H9 (cell line): Measurements from ENCODE around the gene CASP6. TPM values are rescaled to one million over a fixed set of nuclear protein-coding genes. Genes with fewer than 3 reads are reported as not detected.

Experiments
- DNase-seq: peaks from one replicate; pipeline ENCODE4 v3.0.0-alpha.2; 2017
- H2AFZ ChIP-seq: one replicate; pipeline ENCODE4 v1.6.1; 2013; ENCODE audit warnings: mild to moderate bottlenecking, low read length, control low read depth, moderate library complexity
- H2AK5ac ChIP-seq: 2 replicates; pipeline ENCODE4 v1.6.1; 2013; ENCODE audit warnings: low read length, control low read depth, mixed read lengths; ENCODE audit not compliant: insufficient read length
- H2BK120ac ChIP-seq: one replicate; pipeline ENCODE4 v1.6.1; 2013; ENCODE audit warnings: low read depth, mild to moderate bottlenecking, low read length, control low read depth, inconsistent platforms; ENCODE audit not compliant: poor library complexity, severe bottlenecking
- H2BK12ac ChIP-seq: 2 replicates; pipeline ENCODE4 v1.6.1; 2013; ENCODE audit warnings: low read length, control low read depth, mixed read lengths, low read depth; ENCODE audit not compliant: insufficient read length
- H2BK15ac ChIP-seq: 2 replicates; pipeline ENCODE4 v1.6.1; 2013; ENCODE audit warnings: low read depth, low read length, control low read depth
- H2BK20ac ChIP-seq: one replicate; pipeline ENCODE4 v1.6.1; 2013; ENCODE audit warnings: low read depth, mild to moderate bottlenecking, low read length, control low read depth, inconsistent platforms; ENCODE audit not compliant: poor library complexity, severe bottlenecking
- H2BK5ac ChIP-seq: 2 replicates; pipeline ENCODE4 v1.6.1; 2013; ENCODE audit warnings: low read length, control low read depth, mixed read lengths; ENCODE audit not compliant: insufficient read length
- H3K14ac ChIP-seq: 2 replicates; pipeline ENCODE4 v1.6.1; 2013; ENCODE audit warnings: low read length, control low read depth; ENCODE audit not compliant: insufficient read depth
- H3K18ac ChIP-seq: 2 replicates; pipeline ENCODE4 v1.6.1; 2013; ENCODE audit warnings: low read depth, mild to moderate bottlenecking, mixed read lengths, low read length, control low read depth; ENCODE audit not compliant: insufficient read length
- H3K23ac ChIP-seq: 2 replicates; pipeline ENCODE4 v1.6.1; 2013; ENCODE audit warnings: low read length, control low read depth, mixed read lengths, low read depth; ENCODE audit not compliant: insufficient read length
- H3K23me2 ChIP-seq: 2 replicates; pipeline ENCODE4 v1.6.1; 2013; ENCODE audit warnings: low read depth, mild to moderate bottlenecking, mixed read lengths, low read length, control low read depth; ENCODE audit not compliant: insufficient read length, poor library complexity, severe bottlenecking
- H3K27ac ChIP-seq: 2 replicates; pipeline ENCODE4 v1.5.1; 2013; ENCODE audit warnings: low read length, control low read depth, mixed read lengths, low read depth; ENCODE audit not compliant: insufficient read length
- H3K27me3 ChIP-seq: 2 replicates; pipeline ENCODE4 v1.6.1; 2013; ENCODE audit warnings: low read length, control low read depth, inconsistent platforms; ENCODE audit not compliant: insufficient read depth
- H3K4ac ChIP-seq: 2 replicates; pipeline ENCODE4 v1.6.1; 2013; ENCODE audit warnings: low read depth, mild to moderate bottlenecking, control low read depth, inconsistent platforms, low read length, moderate library complexity
- H3K4me1 ChIP-seq: 2 replicates; pipeline ENCODE4 v1.6.1; 2013; ENCODE audit warnings: low read length, control low read depth, inconsistent platforms; ENCODE audit not compliant: insufficient read depth
- H3K4me2 ChIP-seq: 2 replicates; pipeline ENCODE4 v1.6.1; 2013; ENCODE audit warnings: low read length, control low read depth, mixed read lengths; ENCODE audit not compliant: insufficient read length, insufficient read depth
- H3K56ac ChIP-seq: 2 replicates; pipeline ENCODE4 v1.6.1; 2013; ENCODE audit warnings: low read depth, mild to moderate bottlenecking, mixed read lengths, low read length, control low read depth; ENCODE audit not compliant: insufficient read length
- H3K79me1 ChIP-seq: 2 replicates; pipeline ENCODE4 v1.6.1; 2013; ENCODE audit warnings: low read depth, mild to moderate bottlenecking, moderate library complexity, low read length, control low read depth, inconsistent platforms; ENCODE audit not compliant: insufficient read depth, poor library complexity, severe bottlenecking
- H3K79me2 ChIP-seq: 2 replicates; pipeline ENCODE4 v1.6.1; 2013; ENCODE audit warnings: low read length, control low read depth, inconsistent platforms; ENCODE audit not compliant: insufficient read depth
- H3K9ac ChIP-seq: 2 replicates; pipeline ENCODE4 v1.6.1; 2013; ENCODE audit warnings: low read length, control low read depth, mixed read lengths; ENCODE audit not compliant: insufficient read length; ENCODE audit errors: extremely low read depth
- H3K9me3 ChIP-seq: one replicate; pipeline ENCODE4 v1.6.1; 2013; ENCODE audit warnings: low read depth, low read length, inconsistent platforms; ENCODE audit not compliant: control insufficient read depth
- H3T11ph ChIP-seq: one replicate; pipeline ENCODE4 v1.6.1; 2013; ENCODE audit warnings: mild to moderate bottlenecking, low read length, control low read depth, inconsistent platforms
- H4K20me1 ChIP-seq: one replicate; pipeline ENCODE4 v1.6.1; 2013; ENCODE audit not compliant: control insufficient read depth, insufficient read length, insufficient read depth
- H4K5ac ChIP-seq: 2 replicates; pipeline ENCODE4 v1.6.1; 2013; ENCODE audit warnings: low read depth, mild to moderate bottlenecking, mixed read lengths, low read length, control low read depth; ENCODE audit not compliant: insufficient read length
- H4K8ac ChIP-seq: replicated peaks from 2 replicates; pipeline ENCODE4 v1.6.1; 2013; ENCODE audit warnings: low read length, control low read depth, mixed read lengths, low read depth; ENCODE audit not compliant: insufficient read length
- H4K91ac ChIP-seq: 2 replicates; pipeline ENCODE4 v1.6.1; 2013; ENCODE audit warnings: low read depth, mild to moderate bottlenecking, moderate library complexity, mixed read lengths, low read length, control low read depth; ENCODE audit not compliant: insufficient read length
- H3K27ac Mint-ChIP-seq, 3 experiments: 2 replicates in 2 of 3; 3 replicates in 1 of 3; pipeline ENCODE4 v1.8.0; 2020 to 2021; ENCODE audit warnings: mixed read lengths in 3 of 3, mild to moderate bottlenecking in 1 of 3, moderate library complexity in 1 of 3
- H3K27me3 Mint-ChIP-seq: 2 replicates; pipeline ENCODE4 v1.8.0; 2021; ENCODE audit warnings: low read depth, mild to moderate bottlenecking, moderate library complexity, mixed read lengths
- H3K36me3 Mint-ChIP-seq, 3 experiments: 2 replicates in 2 of 3; 3 replicates in 1 of 3; pipeline ENCODE4 v1.8.0; 2020 to 2021; ENCODE audit warnings: low read depth in 3 of 3, mixed read lengths in 3 of 3; ENCODE audit not compliant: insufficient read depth in 1 of 3
- H3K4me1 Mint-ChIP-seq, 2 experiments: 2 replicates each; pipeline ENCODE4 v1.8.0; 2020; ENCODE audit warnings: mixed read lengths in 2 of 2
- H3K4me3 Mint-ChIP-seq, 2 experiments: 2 replicates in 1 of 2; 3 replicates in 1 of 2; pipeline ENCODE4 v1.8.0; 2020 to 2021; ENCODE audit warnings: mild to moderate bottlenecking in 2 of 2, mixed read lengths in 2 of 2, moderate library complexity in 1 of 2
- H3K9me3 Mint-ChIP-seq, 2 experiments: 2 replicates in 1 of 2; 3 replicates in 1 of 2; pipeline ENCODE4 v1.8.0; 2020; ENCODE audit warnings: mild to moderate bottlenecking in 2 of 2, mixed read lengths in 2 of 2, moderate library complexity in 1 of 2
- CTCF ChIP-seq: fragments of 200-600 bp; sonication (generic); conservative IDR thresholded peaks from 3 replicates; pipeline ENCODE4 v1.8.0; 2021; ENCODE audit warnings: antibody characterized with exemption, mild to moderate bottlenecking
- WGBS: extraction: QIAGEN DNeasy Blood & Tissue Kit; methylation state at CpG from one replicate; pipeline ENCODE4 v1.1.7; 2013; ENCODE audit warnings: missing lambda C conversion rate, low lambda C conversion rate, mixed read lengths; ENCODE audit not compliant: insufficient read length; ENCODE audit errors: extremely low coverage; 5-methylcytosine and 5-hydroxymethylcytosine counted together
- total RNA-seq: library from RNA; stranded (reverse); gene quantifications from 2 replicates; pipeline ENCODE4 v1.2.1, GENCODE V29; 2021

The CASP6 gene
- total RNA-seq, 1 experiment from 2014 or later = 25.2 TPM

GRCh38 chr4:109673303-109673702 is 29.9 kb downstream of the CASP6 start:
- Histone ChIP-seq H2BK120ac (no peak overlapping the region), H3K9ac (no peak overlapping the region), H3K4me2 (no peak overlapping the region), H3K79me1 (no peaks in the 10 kb centered on the region), H2BK5ac (no peak overlapping the region), H3K27ac (no peak overlapping the region), H4K5ac (no peak overlapping the region), H2AK5ac (no peak overlapping the region), H3K18ac (no peak overlapping the region), H4K8ac (no peak overlapping the region), H3K9me3 (no peaks in the 10 kb centered on the region), H3K14ac (no peak overlapping the region), H3K4me1 (no peaks in the 10 kb centered on the region), H3K23me2 (no peaks in the 10 kb centered on the region), H3T11ph (no peak overlapping the region), H3K27me3 (no peaks in the 10 kb centered on the region), H3K79me2 (no peaks in the 10 kb centered on the region), H2AFZ (no peak overlapping the region), H3K4ac (no peak overlapping the region), H2BK15ac (no peak overlapping the region), H4K91ac (no peak overlapping the region), H2BK20ac (no peak overlapping the region), H3K23ac (no peak overlapping the region), H4K20me1 (no peaks in the 10 kb centered on the region), H2BK12ac (no peak overlapping the region), H3K56ac (no peak overlapping the region)
- Mint-ChIP-seq H3K4me1 (no peaks in the 10 kb centered on the region), H3K27me3 (no peaks in the 10 kb centered on the region; the same call in 1 of the 2 replicates), H3K9me3 (peaks cover 8 to 9% of the 10 kb centered on the region in 2 experiments), H3K36me3 (peaks cover 5 to 20% (median 8%) of the 10 kb centered on the region in 3 experiments; a peak in 6 of 7 replicates), H3K27ac (no peak overlapping the region), H3K4me3 (no peak overlapping the region)
- no peak for DNase-seq
- TF ChIP-seq CTCF = no peak
- no CpG with 5 or more reads among the region's 1 CpG for WGBS
